COR-L47 (cell line): ENCODE data around the gene ZNF282.
"Not testable (repeated sequence)": the region's sequence is repeated elsewhere in the genome, so short reads cannot be mapped to it uniquely, and the experiment has no call there.

ENCODE experiments used
- DNase-seq: peaks from one replicate; lab custom pipeline; 2025; lab: John Stamatoyannopoulos, UW

ZNF282 gene

GRCh38 chr7:149256568-149256967 is 61.2 kb downstream of the ZNF282 start:
- DNase-seq = no peak

- no peak for DNase-seq
Observed at GRCh38 chr7:149257146-149257545, 61.8 kb downstream of the ZNF282 start.

GRCh38 chr7:149261316-149261828 is 66.0 kb downstream of the ZNF282 start:
- no peak for DNase-seq

- DNase-seq = peak; percentile 74
Observed at GRCh38 chr7:149261829-149262617, 66.7 kb downstream of the ZNF282 start, which contains the start of gene ZNF783. ZNF783 (plus strand) TSS chr7:149262196; CDS start chr7:149262334, 138 bp downstream.

GRCh38 chr7:149266451-149266850 is 71.1 kb downstream of the ZNF282 start:
- DNase-seq = no peak

GRCh38 chr7:149267733-149268132 is 72.4 kb downstream of the ZNF282 start:
- DNase-seq = no peak

GRCh38 chr7:149274424-149274823 is 79.1 kb downstream of the ZNF282 start:
- DNase-seq = not testable (repeated sequence)
